ENCODE data around the gene SYNE1. TPM values are rescaled to one million over a fixed set of nuclear protein-coding genes. Genes with fewer than 3 reads are reported as not detected.

SYNE1 gene
- total RNA-seq, 2 experiments from 2014 or later: 74.6 to 140 TPM

DNA sequence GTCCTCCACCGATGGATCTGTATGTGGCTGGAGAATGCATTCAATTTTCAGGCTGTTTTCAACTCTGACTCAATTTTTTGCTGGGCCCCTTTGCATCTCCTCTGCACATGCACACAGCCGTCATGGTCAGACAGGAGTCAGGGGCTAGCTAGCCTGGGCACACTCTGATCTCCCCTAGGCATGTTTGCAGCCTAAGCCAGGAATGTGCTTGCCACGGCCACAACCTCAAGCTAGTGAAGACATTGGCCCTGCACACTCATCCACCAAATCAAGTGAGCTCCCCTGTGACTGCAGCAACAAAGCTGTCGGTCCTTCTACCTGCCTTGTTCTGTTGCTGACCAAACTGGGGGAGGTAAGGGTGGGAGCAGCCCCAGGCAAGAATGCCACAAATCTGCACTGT is 529.2 kb downstream of the SYNE1 start:
- ChIA-PET CTCF (ENCODE audit: unreplicated experiment) (no interaction called here), POLR2A (interaction anchor here (0.6 kb wide), 1 partner anchor 1844 kb away, joined by 4 read pairs; no protein-coding TSS in a partner anchor)
- TF ChIP-seq, protein P1, sequence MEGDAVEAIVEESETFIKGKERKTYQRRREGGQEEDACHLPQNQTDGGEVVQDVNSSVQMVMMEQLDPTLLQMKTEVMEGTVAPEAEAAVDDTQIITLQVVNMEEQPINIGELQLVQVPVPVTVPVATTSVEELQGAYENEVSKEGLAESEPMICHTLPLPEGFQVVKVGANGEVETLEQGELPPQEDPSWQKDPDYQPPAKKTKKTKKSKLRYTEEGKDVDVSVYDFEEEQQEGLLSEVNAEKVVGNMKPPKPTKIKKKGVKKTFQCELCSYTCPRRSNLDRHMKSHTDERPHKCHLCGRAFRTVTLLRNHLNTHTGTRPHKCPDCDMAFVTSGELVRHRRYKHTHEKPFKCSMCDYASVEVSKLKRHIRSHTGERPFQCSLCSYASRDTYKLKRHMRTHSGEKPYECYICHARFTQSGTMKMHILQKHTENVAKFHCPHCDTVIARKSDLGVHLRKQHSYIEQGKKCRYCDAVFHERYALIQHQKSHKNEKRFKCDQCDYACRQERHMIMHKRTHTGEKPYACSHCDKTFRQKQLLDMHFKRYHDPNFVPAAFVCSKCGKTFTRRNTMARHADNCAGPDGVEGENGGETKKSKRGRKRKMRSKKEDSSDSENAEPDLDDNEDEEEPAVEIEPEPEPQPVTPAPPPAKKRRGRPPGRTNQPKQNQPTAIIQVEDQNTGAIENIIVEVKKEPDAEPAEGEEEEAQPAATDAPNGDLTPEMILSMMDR (conservative IDR thresholded peaks at IDR 0.05; ENCODE audit: low read length): no peak
- no peak for TF ChIP-seq EZH2phosphoT487 (IDR thresholded peaks at IDR 0.05; ENCODE audit: borderline replicate concordance, low read depth, low read length)
- DNase-seq (ENCODE audit: low spot score): no peak
- Histone ChIP-seq H4K20me1 (ENCODE audit: insufficient read depth, low read length) (no peaks in the 10 kb centered on the region), H3K9me3 (ENCODE audit: low read length) (no peaks in the 10 kb centered on the region), H3K27ac (ENCODE audit: low read depth, low read length, poor library complexity, severe bottlenecking) (no peak overlapping the region), H3K36me3 (ENCODE audit: insufficient read depth, low read length) (no peaks in the 10 kb centered on the region), H2AFZ (ENCODE audit: low read length) (no peak overlapping the region), H3K4me2 (ENCODE audit: low read length) (no peak overlapping the region), H3K79me2 (ENCODE audit: insufficient read depth, low read depth, low read length) (no peaks in the 10 kb centered on the region), H3K4me3 (ENCODE audit: low read depth, low read length, poor library complexity, severe bottlenecking) (no peak overlapping the region), H3K4me1 (ENCODE audit: insufficient read depth, low read length, poor library complexity, severe bottlenecking) (no peaks in the 10 kb centered on the region), H3K9me2 (ENCODE audit: insufficient read depth, low read length) (no peaks in the 10 kb centered on the region)
- BruUV-seq (replicated peaks): no TSS peak
- intact Hi-C loops (cut with micrococcal nuclease; ENCODE audit: unreplicated experiment): no loop called here

DNA sequence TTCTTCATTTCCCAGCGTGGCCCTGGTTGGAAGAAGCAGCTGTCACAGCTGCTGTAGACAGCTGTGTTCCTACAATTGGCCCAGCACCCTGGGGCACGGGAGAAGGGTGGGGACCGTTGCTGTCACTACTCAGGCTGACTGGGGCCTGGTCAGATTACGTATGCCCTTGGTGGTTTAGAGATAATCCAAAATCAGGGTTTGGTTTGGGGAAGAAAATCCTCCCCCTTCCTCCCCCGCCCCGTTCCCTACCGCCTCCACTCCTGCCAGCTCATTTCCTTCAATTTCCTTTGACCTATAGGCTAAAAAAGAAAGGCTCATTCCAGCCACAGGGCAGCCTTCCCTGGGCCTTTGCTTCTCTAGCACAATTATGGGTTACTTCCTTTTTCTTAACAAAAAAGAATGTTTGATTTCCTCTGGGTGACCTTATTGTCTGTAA is 537.0 kb downstream of the SYNE1 start:
- Histone ChIP-seq H3K4me2 (ENCODE audit: low read length) (no peak overlapping the region), H3K4me1 (ENCODE audit: insufficient read depth, low read length, poor library complexity, severe bottlenecking) (no peaks in the 10 kb centered on the region), H2AFZ (ENCODE audit: low read length) (no peak overlapping the region), H3K9me3 (ENCODE audit: low read length) (no peaks in the 10 kb centered on the region), H3K9me2 (ENCODE audit: insufficient read depth, low read length) (no peaks in the 10 kb centered on the region), H3K27ac (ENCODE audit: low read depth, low read length, poor library complexity, severe bottlenecking) (no peak overlapping the region), H4K20me1 (ENCODE audit: insufficient read depth, low read length) (no peaks in the 10 kb centered on the region), H3K4me3 (ENCODE audit: low read depth, low read length, poor library complexity, severe bottlenecking) (no peak overlapping the region), H3K79me2 (ENCODE audit: insufficient read depth, low read depth, low read length) (no peaks in the 10 kb centered on the region), H3K36me3 (ENCODE audit: insufficient read depth, low read length) (no peaks in the 10 kb centered on the region)
- BruUV-seq (replicated peaks): no TSS peak
- TF ChIP-seq, protein P1 (conservative IDR thresholded peaks at IDR 0.05; ENCODE audit: low read length): no peak
- TF ChIP-seq EZH2phosphoT487 (IDR thresholded peaks at IDR 0.05; ENCODE audit: borderline replicate concordance, low read depth, low read length): no peak
- intact Hi-C loops (cut with micrococcal nuclease; ENCODE audit: unreplicated experiment): no loop called here
- CTCF ChIA-PET (ENCODE audit: unreplicated experiment): no interaction called here
- no peak for DNase-seq (ENCODE audit: low spot score)
- POLR2A ChIA-PET: no interaction called here

DNA sequence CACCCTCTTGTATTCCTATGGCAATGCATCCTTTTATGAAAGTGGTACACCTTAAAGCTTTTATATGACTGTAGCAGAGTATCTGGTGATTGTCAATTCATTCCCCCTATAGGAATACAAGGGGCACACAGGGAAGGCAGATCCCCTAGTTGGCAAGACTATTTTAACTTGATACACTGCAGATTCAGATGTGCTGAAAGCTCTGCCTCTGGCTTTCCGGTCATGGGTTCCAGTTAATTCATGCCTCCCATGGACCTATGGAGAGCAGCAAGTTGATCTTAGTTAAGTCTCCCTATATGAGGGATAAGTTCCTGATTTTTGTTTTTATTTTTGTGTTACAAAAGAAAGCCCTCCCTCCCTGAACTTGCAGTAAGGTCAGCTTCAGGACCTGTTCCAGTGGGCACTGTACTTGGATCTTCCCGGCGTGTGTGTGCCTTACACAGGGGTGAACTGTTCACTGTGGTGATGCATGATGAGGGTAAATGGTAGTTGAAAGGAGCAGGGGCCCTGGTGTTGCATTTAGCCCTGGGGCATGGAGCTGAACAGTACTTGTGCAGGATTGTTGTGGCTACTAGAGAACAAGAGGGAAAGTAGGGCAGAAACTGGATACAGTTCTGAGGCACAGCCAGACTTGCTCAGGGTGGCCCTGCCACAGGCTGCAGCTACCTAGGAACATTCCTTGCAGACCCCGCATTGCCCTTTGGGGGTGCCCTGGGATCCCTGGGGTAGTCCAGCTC is 537.5 kb downstream of the SYNE1 start:
- no peaks in the 10 kb centered on the region for H3K4me1 ChIP-seq (ENCODE audit: insufficient read depth, low read length, poor library complexity, severe bottlenecking)
- H2AFZ ChIP-seq (ENCODE audit: low read length): no peak overlapping the region
- no peaks in the 10 kb centered on the region for H3K9me3 ChIP-seq (ENCODE audit: low read length)
- TF ChIP-seq, protein P1 (conservative IDR thresholded peaks at IDR 0.05; ENCODE audit: low read length): no peak
- no peak for TF ChIP-seq EZH2phosphoT487 (IDR thresholded peaks at IDR 0.05; ENCODE audit: borderline replicate concordance, low read depth, low read length)
- no peaks in the 10 kb centered on the region for H3K79me2 ChIP-seq (ENCODE audit: insufficient read depth, low read depth, low read length)
- H3K4me3 ChIP-seq (ENCODE audit: low read depth, low read length, poor library complexity, severe bottlenecking): no peak overlapping the region
- ChIA-PET CTCF (ENCODE audit: unreplicated experiment) (no interaction called here), POLR2A (interaction anchor here (0.9 kb wide), 1 partner anchor 97 kb away, joined by 4 read pairs; no protein-coding TSS in a partner anchor)
- H4K20me1 ChIP-seq (ENCODE audit: insufficient read depth, low read length): no peaks in the 10 kb centered on the region
- no peak for DNase-seq (ENCODE audit: low spot score)
- no peaks in the 10 kb centered on the region for H3K36me3 ChIP-seq (ENCODE audit: insufficient read depth, low read length)
- BruUV-seq (replicated peaks): no TSS peak
- no peaks in the 10 kb centered on the region for H3K9me2 ChIP-seq (ENCODE audit: insufficient read depth, low read length)
- no peak overlapping the region for H3K4me2 ChIP-seq (ENCODE audit: low read length)
- intact Hi-C loops (cut with micrococcal nuclease; ENCODE audit: unreplicated experiment): no loop called here
- H3K27ac ChIP-seq (ENCODE audit: low read depth, low read length, poor library complexity, severe bottlenecking): no peak overlapping the region

Measured in OCI-LY7 (cell line).